Naive thymus-derived CD4-positive, alpha-beta T cell (primary cell): ENCODE measurements around the gene ZACN. TPM values are rescaled to one million over a fixed set of nuclear protein-coding genes. Genes with fewer than 3 reads are reported as not detected.
A peak's percentile ranks its signal among the peaks of the same experiment; 100 is the strongest.

ENCODE experiments used
- ATAC-seq: fragments of 150-1000 bp; cut with Tn5 transposase; 2 replicates; pipeline ENCODE4 v1.10.0; 2021; ENCODE audit warnings: mild to moderate bottlenecking, moderate library complexity
- CTCF ChIA-PET: fragments of 350-600 bp; sonication (Branson Sonifier 250); formaldehyde crosslinking; loops from one replicate; lab custom pipeline; 2021; ENCODE audit warnings: antibody characterized with exemption; lab: Charles Lee
- POLR2A ChIA-PET: fragments of 350-600 bp; sonication (Branson Sonifier 250); formaldehyde crosslinking; loops from one replicate; lab custom pipeline; 2021; ENCODE audit warnings: antibody characterized with exemption, inconsistent platforms; lab: Charles Lee
- DNase-seq, 9 donors: peaks; one replicate each; pipeline versions ENCODE4 v3.0.0 to v3.0.0-alpha.2; 2020 to 2022; ENCODE audit warnings: mixed read lengths in 1 of 9
- H3K27ac ChIP-seq: one replicate; pipeline ENCODE4 v1.7.0; 2013; ENCODE audit warnings: mild to moderate bottlenecking, low read depth, low read length, moderate library complexity
- H3K27me3 ChIP-seq, 2 donors: one replicate each; pipeline ENCODE4 v1.7.0; 2013; ENCODE audit warnings: low read length in 2 of 2, mild to moderate bottlenecking in 2 of 2, moderate library complexity in 2 of 2; ENCODE audit not compliant: control insufficient read depth in 2 of 2, insufficient read depth in 2 of 2
- H3K36me3 ChIP-seq, 3 experiments: 1 replicate in 2 of 3; 2 replicates in 1 of 3; pipeline ENCODE4 v1.7.0; 2013; ENCODE audit warnings: low read length in 3 of 3, mild to moderate bottlenecking in 3 of 3, moderate library complexity in 1 of 3; ENCODE audit not compliant: insufficient read depth in 3 of 3, control insufficient read depth in 2 of 3
- H3K4me1 ChIP-seq, 2 donors: one replicate each; pipeline ENCODE4 v1.7.0; 2013; ENCODE audit warnings: low read length in 2 of 2, mild to moderate bottlenecking in 2 of 2, moderate library complexity in 1 of 2; ENCODE audit not compliant: control insufficient read depth in 2 of 2, insufficient read depth in 2 of 2
- H3K4me3 ChIP-seq: 2 replicates; pipeline ENCODE4 v1.7.0; 2013; ENCODE audit warnings: mild to moderate bottlenecking, low read length
- H3K9me3 ChIP-seq, 3 experiments: 1 replicate in 2 of 3; 2 replicates in 1 of 3; pipeline ENCODE4 v1.7.0; 2013; ENCODE audit warnings: low read length in 3 of 3; ENCODE audit not compliant: control insufficient read depth in 2 of 3
- H3K27ac Mint-ChIP-seq, 9 donors: one replicate each; pipeline ENCODE4 v1.8.0; 2020 to 2022; ENCODE audit warnings: mixed read lengths in 9 of 9, mild to moderate bottlenecking in 8 of 9, moderate library complexity in 5 of 9, inconsistent platforms in 2 of 9
- H3K27me3 Mint-ChIP-seq, 5 donors: one replicate each; pipeline ENCODE4 v1.8.0; 2021 to 2022; ENCODE audit warnings: mixed read lengths in 5 of 5, mild to moderate bottlenecking in 1 of 5
- H3K36me3 Mint-ChIP-seq, 5 donors: one replicate each; pipeline ENCODE4 v1.8.0; 2020 to 2022; ENCODE audit warnings: mixed read lengths in 5 of 5, mild to moderate bottlenecking in 3 of 5, inconsistent platforms in 1 of 5
- H3K4me1 Mint-ChIP-seq, 7 donors: one replicate each; pipeline ENCODE4 v1.8.0; 2020 to 2022; ENCODE audit warnings: mixed read lengths in 7 of 7, mild to moderate bottlenecking in 3 of 7, inconsistent platforms in 1 of 7
- H3K4me3 Mint-ChIP-seq, 10 donors: one replicate each; pipeline ENCODE4 v1.8.0; 2020 to 2022; ENCODE audit warnings: mild to moderate bottlenecking in 10 of 10, mixed read lengths in 10 of 10, moderate library complexity in 6 of 10, inconsistent platforms in 2 of 10
- H3K9me3 Mint-ChIP-seq, 11 donors: one replicate each; pipeline ENCODE4 v1.8.0; 2020 to 2022; ENCODE audit warnings: mixed read lengths in 11 of 11, mild to moderate bottlenecking in 4 of 11, inconsistent platforms in 1 of 11, moderate library complexity in 1 of 11
- intact Hi-C, 2 donors: fragments of 100-400 bp; cut with micrococcal nuclease; formaldehyde crosslinking; loops; one replicate each; pipeline ENCODE4 v1.15.1; 2023
- polyA plus RNA-seq, 2 donors: library from polyadenylated mRNA; unstranded; fragments of 300-500 nt; fragmentation: Illumina TruSeq; gene quantifications; one replicate each; pipeline ENCODE4 v1.2.3, GENCODE V29; 2021
- total RNA-seq, 6 experiments: library from RNA in 5 of 6; stranded (reverse) in 5 of 6; gene quantifications; 1 replicate in 5 of 6; 2 replicates in 1 of 6; pipeline ENCODE4 v1.2.3 and lab custom pipeline; 2021 to 2026

The ZACN gene
- total and polyA plus RNA-seq, 7 experiments from 2014 or later, result 0.24 to 4.6 (median 0.72) TPM; not detected in 1

GRCh38 chr17:76050538-76051467 lies 28.2 kb upstream of the ZACN start:
- POLR2A ChIA-PET, result interaction anchor here (1.0 to 1.2 kb wide), 2 partner anchors 15 to 53 kb away, joined by 3 read pairs; partner anchors contain the start of gene EXOC7
- peaks cover 8 to 89% (median 23%) of the 10 kb centered on the region in 3 experiments for H3K36me3 ChIP-seq
- H3K4me3 ChIP-seq, result no peak overlapping the region
- CTCF ChIA-PET, result interaction anchor here (0.8 to 1.7 kb wide), 2 partner anchors 14 to 37 kb away, joined by 3 to 5 read pairs; no protein-coding TSS in a partner anchor
- H3K4me1 ChIP-seq, result no peaks in the 10 kb centered on the region
- no peaks in the 10 kb centered on the region for H3K9me3 ChIP-seq
- Mint-ChIP-seq H3K36me3 (peaks cover 15 to 45% (median 22%) of the 10 kb centered on the region in 5 donors), H3K27ac (peak overlapping the region in 7 of 9 donors; percentile 28 to 81 (median 62)), H3K4me1 (peaks cover 9 to 38% (median 30%) of the 10 kb centered on the region in 7 donors), H3K27me3 (no peaks in the 10 kb centered on the region), H3K4me3 (peak overlapping the region in 1 of 10 donors; percentile 45), H3K9me3 (no peaks in the 10 kb centered on the region)
- no peak overlapping the region for H3K27ac ChIP-seq
- ATAC-seq (no peak), DNase-seq (no peak)
- no peaks in the 10 kb centered on the region for H3K27me3 ChIP-seq
- intact Hi-C loops, result no loop called here

GRCh38 chr17:76051561-76051960 lies 27.4 kb upstream of the ZACN start:
- peaks cover 15 to 89% (median 26%) of the 10 kb centered on the region in 3 experiments for H3K36me3 ChIP-seq
- H3K4me3 Mint-ChIP-seq, result no peak overlapping the region
- H3K9me3 ChIP-seq, result no peaks in the 10 kb centered on the region
- DNase-seq (no peak), ATAC-seq (no peak)
- H3K9me3 Mint-ChIP-seq, result no peaks in the 10 kb centered on the region
- peaks cover 11 to 39% (median 32%) of the 10 kb centered on the region in 7 donors for H3K4me1 Mint-ChIP-seq
- H3K36me3 Mint-ChIP-seq, result peaks cover 22 to 50% (median 27%) of the 10 kb centered on the region in 5 donors
- H3K27ac Mint-ChIP-seq, result peak overlapping the region in 2 of 9 donors; percentile 73 to 86
- H3K4me3 ChIP-seq, result no peak overlapping the region
- intact Hi-C loops, result no loop called here
- ChIA-PET CTCF (interaction anchor here (0.8 to 1.7 kb wide), 2 partner anchors 13 to 38 kb away, joined by 3 to 5 read pairs; no protein-coding TSS in a partner anchor), POLR2A (interaction anchor here (1.0 kb wide), 1 partner anchor 52 kb away, joined by 3 read pairs; the partner anchor contains the start of gene EXOC7)
- no peaks in the 10 kb centered on the region for H3K4me1 ChIP-seq
- H3K27me3 Mint-ChIP-seq, result no peaks in the 10 kb centered on the region
- H3K27me3 ChIP-seq, result no peaks in the 10 kb centered on the region
- H3K27ac ChIP-seq, result no peak overlapping the region

- Histone ChIP-seq H3K27me3 (no peaks in the 10 kb centered on the region), H3K36me3 (peaks cover 31 to 91% (median 38%) of the 10 kb centered on the region in 3 experiments), H3K4me1 (no peaks in the 10 kb centered on the region), H3K4me3 (no peak overlapping the region), H3K27ac (no peak overlapping the region), H3K9me3 (no peaks in the 10 kb centered on the region)
- Mint-ChIP-seq H3K4me1 (peaks cover 11 to 33% (median 25%) of the 10 kb centered on the region in 7 donors), H3K27me3 (no peaks in the 10 kb centered on the region), H3K9me3 (no peaks in the 10 kb centered on the region), H3K4me3 (no peak overlapping the region), H3K36me3 (peaks cover 25 to 53% (median 32%) of the 10 kb centered on the region in 5 donors), H3K27ac (peak overlapping the region in 4 of 9 donors; percentile 13 to 67 (median 32))
- CTCF ChIA-PET, result interaction anchor here (0.6 to 1.1 kb wide), 4 partner anchors 9 to 69 kb away, joined by 3 read pairs; no protein-coding TSS in a partner anchor
- no peak for DNase-seq
- intact Hi-C loops, result no loop called here
- POLR2A ChIA-PET, result interaction anchor here (0.9 to 1.1 kb wide), 2 partner anchors 12 to 23 kb away, joined by 3 read pairs; no protein-coding TSS in a partner anchor
- no peak for ATAC-seq
Observed at GRCh38 chr17:76053246-76054111, 25.5 kb upstream of the ZACN start.

GRCh38 chr17:76054112-76054476 lies 24.9 kb upstream of the ZACN start:
- no peak overlapping the region for H3K27ac ChIP-seq
- ChIA-PET CTCF (interaction anchor here (0.6 to 1.1 kb wide), 3 partner anchors 9 to 54 kb away, joined by 3 read pairs; no protein-coding TSS in a partner anchor), POLR2A (interaction anchor here (0.7 to 1.1 kb wide), 2 partner anchors 9 to 24 kb away, joined by 3 to 5 read pairs; no protein-coding TSS in a partner anchor)
- no peaks in the 10 kb centered on the region for H3K4me1 ChIP-seq
- H3K4me3 ChIP-seq, result no peak overlapping the region
- no peaks in the 10 kb centered on the region for H3K27me3 ChIP-seq
- H3K27me3 Mint-ChIP-seq, result no peaks in the 10 kb centered on the region
- H3K36me3 Mint-ChIP-seq, result peaks cover 25 to 54% (median 37%) of the 10 kb centered on the region in 5 donors
- H3K4me1 Mint-ChIP-seq, result peaks cover 9 to 31% (median 19%) of the 10 kb centered on the region in 7 donors
- ATAC-seq (no peak), DNase-seq (no peak)
- H3K9me3 Mint-ChIP-seq, result no peaks in the 10 kb centered on the region
- no peak overlapping the region for H3K4me3 Mint-ChIP-seq
- H3K36me3 ChIP-seq, result peaks cover 37 to 91% (median 37%) of the 10 kb centered on the region in 3 experiments
- intact Hi-C loops, result no loop called here
- no peaks in the 10 kb centered on the region for H3K9me3 ChIP-seq
- H3K27ac Mint-ChIP-seq, result peak overlapping the region in 1 of 9 donors; percentile 13

- ChIA-PET POLR2A (interaction anchor here (0.6 to 1.2 kb wide), 2 partner anchors 9 to 58 kb away, joined by 3 read pairs; no protein-coding TSS in a partner anchor), CTCF (interaction anchor here (1.3 to 2.4 kb wide), 3 partner anchors 38 to 43 kb away, joined by 4 to 9 read pairs (median 5); no protein-coding TSS in a partner anchor)
- no peaks in the 10 kb centered on the region for H3K27me3 Mint-ChIP-seq
- DNase-seq (no peak), ATAC-seq (no peak)
- H3K4me1 Mint-ChIP-seq, result peaks cover 0 to 15% (median 5%) of the 10 kb centered on the region in 7 donors
- H3K27me3 ChIP-seq, result no peaks in the 10 kb centered on the region
- H3K36me3 Mint-ChIP-seq, result peaks cover 22 to 46% (median 43%) of the 10 kb centered on the region in 5 donors
- H3K4me3 ChIP-seq, result no peak overlapping the region
- peak overlapping the region in 2 of 9 donors; percentile 26 to 41 for H3K27ac Mint-ChIP-seq
- intact Hi-C loops, result no loop called here
- no peaks in the 10 kb centered on the region for H3K4me1 ChIP-seq
- H3K36me3 ChIP-seq, result peaks cover 35 to 89% (median 43%) of the 10 kb centered on the region in 3 experiments
- H3K4me3 Mint-ChIP-seq, result no peak overlapping the region
- H3K27ac ChIP-seq, result no peak overlapping the region
- no peaks in the 10 kb centered on the region for H3K9me3 Mint-ChIP-seq
- H3K9me3 ChIP-seq, result no peaks in the 10 kb centered on the region
Observed at GRCh38 chr17:76056882-76057281, 22.1 kb upstream of the ZACN start.
